ACHN (cell line): ENCODE results near the gene SLC8A1.

Experiments
- DNase-seq: peaks from one replicate; pipeline ENCODE4 v3.0.0-alpha.2; 2015
- in situ Hi-C: cut with HindIII; loops from 2 replicates; pipeline ENCODE4 v1.10.0; 2017; ENCODE audit warnings: low sequenced_read_pairs, low pct_ligation_motif_present, low pct_unique_long_range_greater_than_20kb

Gene SLC8A1

DNA sequence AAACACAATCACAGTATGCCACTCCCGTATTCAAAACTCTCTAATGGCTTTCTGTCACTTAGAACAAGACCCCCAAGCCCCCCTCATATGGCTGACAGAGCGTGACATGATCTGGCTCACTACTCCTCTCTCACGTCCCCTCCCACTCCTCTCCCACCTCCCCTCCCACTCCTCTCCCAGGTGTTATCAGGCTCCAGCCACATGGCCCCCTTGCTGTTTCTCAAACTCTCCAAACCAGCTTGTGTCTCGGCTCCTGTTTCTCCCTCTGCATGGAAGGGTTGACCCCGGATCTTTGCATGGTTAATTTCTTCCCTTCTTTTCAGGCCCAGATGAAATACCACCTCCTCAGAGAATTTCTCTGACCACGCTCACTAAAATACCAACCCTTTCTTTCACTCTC lies 180.8 kb downstream of the SLC8A1 start:
- DNase-seq = no peak
- in situ Hi-C loops = no loop called here

DNA sequence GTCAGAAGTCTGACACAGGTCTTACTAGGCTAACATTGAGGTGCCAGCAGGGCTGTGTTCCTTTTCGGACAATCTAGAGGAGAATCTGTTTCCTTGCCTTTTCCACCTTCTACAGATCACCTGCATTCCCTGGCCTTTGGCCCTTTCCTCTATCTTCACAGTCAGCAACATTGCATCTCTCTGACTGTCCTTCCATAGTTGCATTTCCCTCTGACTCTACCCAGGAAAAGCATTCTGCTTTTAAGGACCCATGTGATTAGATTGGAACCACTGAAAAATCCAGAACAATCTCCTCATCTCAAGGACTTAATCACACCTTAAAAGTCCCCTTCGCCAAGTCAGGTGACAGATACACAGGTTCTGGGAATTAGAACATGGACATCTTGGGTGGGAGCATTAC lies 181.5 kb downstream of the SLC8A1 start:
- in situ Hi-C loops = no loop called here
- DNase-seq = no peak

GRCh38 chr2:40268566-40268965 lies 183.3 kb downstream of the SLC8A1 start:
- no peak for DNase-seq
- in situ Hi-C loops = no loop called here

DNA sequence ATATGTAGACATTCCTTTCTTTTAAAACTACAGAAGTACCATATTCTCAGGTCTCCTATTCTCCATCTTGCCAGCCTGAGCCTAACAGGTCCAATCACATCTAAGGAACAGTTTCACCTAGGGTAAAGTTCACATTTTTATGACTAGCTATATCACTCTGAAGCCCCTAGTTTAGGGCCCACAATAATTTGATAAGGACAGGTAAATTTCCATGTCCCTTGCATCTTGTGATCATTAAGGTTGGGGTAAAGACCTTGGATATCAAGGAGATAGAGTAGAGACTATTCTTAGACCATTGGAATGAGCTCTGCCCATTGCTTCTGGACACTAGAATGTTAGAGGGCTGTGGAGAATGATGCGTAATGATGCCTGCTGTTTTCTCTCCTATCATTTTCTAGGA lies 185.7 kb downstream of the SLC8A1 start:
- no peak for DNase-seq
- in situ Hi-C loops = no loop called here

DNA sequence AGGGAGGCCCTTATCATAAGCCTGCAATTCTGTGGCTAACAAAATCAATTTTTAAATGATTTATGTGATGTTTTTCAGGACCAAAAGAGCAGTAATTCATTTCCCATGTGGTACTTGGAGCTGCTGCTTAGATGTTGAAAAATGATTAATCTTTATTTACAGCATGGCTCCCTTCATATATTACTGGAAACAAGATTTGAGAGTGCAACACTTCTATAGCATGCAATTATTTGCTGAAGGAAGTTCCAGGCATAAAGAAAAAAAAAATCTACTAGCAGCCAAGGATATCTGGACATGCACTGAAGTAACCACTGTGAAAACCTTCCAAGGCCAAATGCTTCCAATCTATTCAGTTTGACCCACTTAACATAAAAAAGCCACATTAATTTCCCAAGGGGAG lies 186.3 kb downstream of the SLC8A1 start:
- no peak for DNase-seq
- in situ Hi-C loops = no loop called here

- DNase-seq = no peak
- in situ Hi-C loops = no loop called here
These were observed 190.8 kb downstream of the SLC8A1 start for GRCh38 chr2:40261042-40261441.

GRCh38 chr2:40260437-40260836 lies 191.5 kb downstream of the SLC8A1 start:
- in situ Hi-C loops = no loop called here
- no peak for DNase-seq

DNA sequence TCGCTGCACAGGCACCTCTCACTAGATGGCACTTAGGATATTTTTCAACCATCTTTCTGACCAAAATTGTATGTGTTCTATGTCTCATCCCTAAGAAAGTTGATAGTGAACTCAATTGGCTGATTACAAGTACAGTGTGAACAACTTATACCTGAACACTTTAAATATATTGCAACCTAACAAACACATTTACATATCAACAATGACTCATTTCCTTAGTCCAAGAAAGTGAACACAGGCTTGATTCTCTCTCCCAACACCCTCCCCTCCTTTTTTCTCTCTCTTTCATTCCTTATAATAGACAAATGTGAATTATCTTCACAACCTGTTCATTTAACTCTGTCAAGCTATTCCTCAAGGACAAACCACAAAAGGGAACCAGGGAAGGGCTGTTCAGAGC lies 192.0 kb downstream of the SLC8A1 start:
- in situ Hi-C loops = no loop called here
- DNase-seq = no peak

GRCh38 chr2:40258135-40258457 lies 193.8 kb downstream of the SLC8A1 start:
- DNase-seq = no peak
- in situ Hi-C loops = no loop called here

GRCh38 chr2:40257340-40258134 lies 194.4 kb downstream of the SLC8A1 start:
- no peak for DNase-seq
- in situ Hi-C loops = no loop called here

- in situ Hi-C loops = no loop called here
- peak; percentile 64 for DNase-seq
These were observed 195.2 kb downstream of the SLC8A1 start for GRCh38 chr2:40256649-40257048.

GRCh38 chr2:40256008-40256407 lies 195.9 kb downstream of the SLC8A1 start:
- in situ Hi-C loops = no loop called here
- no peak for DNase-seq

- in situ Hi-C loops = no loop called here
- DNase-seq = no peak
These were observed 196.8 kb downstream of the SLC8A1 start for GRCh38 chr2:40255103-40255502.

DNA sequence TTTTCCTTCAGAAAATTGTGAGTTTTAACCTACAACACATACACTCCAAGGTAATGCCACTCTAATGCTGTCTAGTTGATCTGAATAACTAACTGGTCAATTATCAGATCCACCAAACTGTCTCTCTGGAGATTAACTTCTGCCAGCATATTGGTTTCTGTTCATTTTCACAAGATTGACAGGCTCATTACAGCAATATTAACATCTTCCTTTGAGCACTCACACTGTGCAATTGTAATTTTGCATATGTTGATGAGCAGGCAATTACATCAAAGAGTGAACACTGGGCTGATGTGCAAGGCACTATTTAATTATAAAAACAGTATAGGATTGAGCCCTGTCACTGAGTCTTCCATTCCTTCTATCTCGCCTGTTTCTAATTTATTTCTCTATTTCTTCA lies 197.3 kb downstream of the SLC8A1 start:
- in situ Hi-C loops = no loop called here
- DNase-seq = no peak

DNA sequence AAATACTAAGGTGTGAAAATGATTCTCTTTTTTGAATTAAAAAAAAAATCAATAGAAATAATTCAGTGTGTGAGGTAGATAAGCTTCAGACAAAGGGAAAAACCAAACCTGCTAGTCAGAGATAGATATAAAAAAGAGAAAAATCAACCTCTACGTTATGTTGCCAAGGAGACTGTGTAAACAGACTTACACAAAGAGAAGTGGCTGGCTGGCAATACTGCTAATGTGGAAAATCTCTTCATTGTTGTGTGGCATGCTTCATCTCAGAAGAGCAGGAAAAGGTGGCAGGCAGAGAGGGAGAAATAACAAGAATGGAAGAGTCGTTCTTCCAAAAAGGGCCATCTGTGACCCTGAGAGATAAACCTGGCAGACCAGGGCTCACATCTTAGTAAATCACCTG lies 200.8 kb downstream of the SLC8A1 start:
- DNase-seq = no peak
- in situ Hi-C loops = no loop called here

- in situ Hi-C loops = no loop called here
- DNase-seq = no peak
These were observed 202.3 kb downstream of the SLC8A1 start for GRCh38 chr2:40249577-40249976.

DNA sequence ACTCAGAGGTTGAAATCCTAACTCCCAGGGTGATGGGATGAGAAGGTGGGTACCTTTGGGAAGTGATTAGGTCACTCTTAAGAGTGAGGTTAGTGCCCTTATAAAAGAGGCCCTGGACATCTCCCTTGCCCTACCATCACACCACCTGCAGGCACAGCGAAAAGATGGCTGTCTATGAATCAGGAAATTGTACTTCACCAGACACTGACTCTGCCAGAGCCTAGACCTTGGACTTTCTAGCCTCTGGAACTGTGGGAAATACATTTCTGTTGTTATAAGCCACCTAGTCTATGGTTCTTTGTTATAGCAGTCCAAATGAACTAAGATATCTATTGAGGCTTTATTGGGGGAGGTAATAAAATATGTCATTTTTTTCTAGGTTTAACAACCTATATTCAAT lies 203.6 kb downstream of the SLC8A1 start:
- in situ Hi-C loops = no loop called here
- no peak for DNase-seq

GRCh38 chr2:40244675-40245074 lies 207.2 kb downstream of the SLC8A1 start:
- in situ Hi-C loops = no loop called here
- DNase-seq = peak; percentile 77

- in situ Hi-C loops = no loop called here
- no peak for DNase-seq
These were observed 207.6 kb downstream of the SLC8A1 start for GRCh38 chr2:40244251-40244650.

GRCh38 chr2:40243581-40244187 lies 208.2 kb downstream of the SLC8A1 start:
- in situ Hi-C loops = no loop called here
- DNase-seq = peak; percentile 45
